Panc1 (cell line): ENCODE results near the gene RNF111. TPM values are rescaled to one million over a fixed set of nuclear protein-coding genes. Genes with fewer than 3 reads are reported as not detected.

Experiments used
- ATAC-seq: fragments of 200-7000 bp; cut with Tn5 transposase; 2 replicates; pipeline ENCODE4 v1.9.1; 2020; ENCODE audit warnings: mild to moderate bottlenecking, moderate library complexity
- BruUV-seq: library from RNA; stranded (reverse); fragments of 400-500 nt; replicated peaks from 2 replicates; lab custom pipeline; 2021; lab: Mats Ljungman, UMichigan
- CTCF ChIA-PET: fragments of 300-600 bp; sonication (Branson Sonifier 250); formaldehyde crosslinking; loops from one replicate; lab custom pipeline; 2022; ENCODE audit warnings: antibody characterized with exemption; lab: Charles Lee
- POLR2A ChIA-PET: fragments of 300-600 bp; sonication (Branson Sonifier 250); formaldehyde crosslinking; loops from one replicate; lab custom pipeline; 2022; ENCODE audit warnings: antibody characterized with exemption; lab: Charles Lee
- DNase-seq: peaks from one replicate; pipeline ENCODE4 v3.0.0-alpha.2; 2010; ENCODE audit warnings: low read depth, low spot score
- H3K27ac ChIP-seq: 2 replicates; pipeline ENCODE4 v1.5.1; 2011; ENCODE audit warnings: mild to moderate bottlenecking, low read length, inconsistent platforms
- H3K27me3 ChIP-seq: fragments of 200-500 bp; sonication (Bioruptor generic); 2 replicates; pipeline ENCODE4 v1.6.0; 2014; ENCODE audit warnings: low read length, inconsistent platforms; ENCODE audit not compliant: control insufficient read depth, insufficient read depth
- H3K36me3 ChIP-seq: fragments of 200-500 bp; sonication (Bioruptor generic); 2 replicates; pipeline ENCODE4 v1.5.1; 2014; ENCODE audit warnings: inconsistent platforms, mild to moderate bottlenecking, low read length, moderate library complexity; ENCODE audit not compliant: control insufficient read depth, insufficient read depth
- H3K4me1 ChIP-seq: 2 replicates; pipeline ENCODE4 v1.5.1; 2011; ENCODE audit warnings: inconsistent platforms, mild to moderate bottlenecking, low read length, moderate library complexity; ENCODE audit not compliant: control insufficient read depth, insufficient read depth
- H3K4me3 ChIP-seq, 2 experiments: 2 replicates each; pipeline ENCODE4 v1.5.1; 2011 to 2012; ENCODE audit warnings: low read depth in 2 of 2, low read length in 2 of 2, mild to moderate bottlenecking in 2 of 2, inconsistent platforms in 1 of 2, moderate library complexity in 1 of 2
- H3K9me3 ChIP-seq: fragments of 200-500 bp; sonication (Bioruptor generic); 2 replicates; pipeline ENCODE4 v1.5.1; 2014; ENCODE audit warnings: low read depth, mild to moderate bottlenecking, inconsistent platforms, low read length, moderate library complexity; ENCODE audit not compliant: control insufficient read depth, insufficient read depth
- CTCF ChIP-seq: fragments of 450-650 bp; IDR thresholded peaks from 2 replicates; pipeline ENCODE4 v1.5.1; 2017; ENCODE audit warnings: mild to moderate bottlenecking
- POLR2AphosphoS5 ChIP-seq: IDR thresholded peaks from 2 replicates; pipeline ENCODE4 v1.6.1; 2012; ENCODE audit warnings: mild to moderate bottlenecking, low read depth, low read length, moderate library complexity
- SIN3A ChIP-seq: IDR thresholded peaks from 2 replicates; pipeline ENCODE4 v1.6.1; 2012; ENCODE audit warnings: low read depth, mild to moderate bottlenecking, low read length, moderate library complexity, borderline replicate concordance; ENCODE audit not compliant: insufficient read depth
- TCF7L2 ChIP-seq: IDR thresholded peaks from 2 replicates; pipeline ENCODE4 v1.6.1; 2011; ENCODE audit warnings: mild to moderate bottlenecking, low read depth, low read length, inconsistent platforms
- in situ Hi-C: cut with HindIII; loops from 2 replicates; pipeline ENCODE4 v1.10.0; 2016; ENCODE audit warnings: low sequenced_read_pairs, low pct_unique_long_range_greater_than_20kb
- intact Hi-C: fragments of 100-400 bp; cut with micrococcal nuclease; formaldehyde crosslinking; loops from one replicate; pipeline ENCODE4 v1.10.0; 2022; ENCODE audit not compliant: unreplicated experiment
- total RNA-seq: library from RNA; stranded (reverse); gene quantifications from one replicate; pipeline ENCODE4 v1.2.1, GENCODE V29; 2021; ENCODE audit not compliant: unreplicated experiment
- TF ChIP-seq, protein P1 (sequence below), 2 experiments: IDR thresholded peaks; 2 replicates each; pipeline ENCODE4 v1.6.1; 2011 to 2012; ENCODE audit warnings: low read depth in 2 of 2, control low read depth in 1 of 2, low read length in 1 of 2, mild to moderate bottlenecking in 1 of 2, moderate library complexity in 1 of 2; ENCODE audit not compliant: insufficient read depth in 1 of 2

The RNF111 gene
- total RNA-seq, 1 experiment from 2014 or later = 37.2 TPM

DNA sequence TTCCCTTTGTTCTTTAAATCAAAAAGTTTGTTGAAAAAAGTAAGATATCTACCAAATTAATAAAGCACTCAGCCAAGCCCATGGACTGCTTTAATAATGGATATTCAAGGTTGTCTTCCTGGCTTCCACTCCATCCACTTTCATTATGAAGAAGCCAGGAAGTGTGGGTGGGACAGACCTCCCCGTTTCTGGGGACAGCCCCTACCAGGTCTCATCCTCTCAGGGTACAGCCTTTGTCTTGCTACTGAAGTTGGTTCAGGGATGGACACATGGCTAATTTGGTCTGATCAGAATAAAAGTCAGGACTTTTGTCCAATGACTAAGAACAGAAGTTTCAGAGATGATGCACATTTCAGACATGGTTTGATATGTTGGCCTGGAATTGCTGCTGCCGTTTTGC lies 150.1 kb downstream of the RNF111 start:
- BruUV-seq = no TSS peak
- DNase-seq = no peak

GRCh38 chr15:59138243-59138642 lies 150.8 kb downstream of the RNF111 start:
- Histone ChIP-seq H3K27me3 (no peaks in the 10 kb centered on the region), H3K4me1 (no peaks in the 10 kb centered on the region), H3K27ac (no peak overlapping the region), H3K9me3 (no peaks in the 10 kb centered on the region), H3K36me3 (peaks cover 13% of the 10 kb centered on the region), H3K4me3 (no peak overlapping the region)
- intact Hi-C loops = no loop called here
- in situ Hi-C loops = no loop called here
- POLR2A ChIA-PET = interaction anchor here (0.6 kb wide), 1 partner anchor 202 kb away, joined by 10 read pairs; no protein-coding TSS in a partner anchor
- TF ChIP-seq TCF7L2 (no peak), POLR2AphosphoS5 (no peak), CTCF (peak; percentile 84)
- peak; percentile 15 for DNase-seq
- CTCF ChIA-PET = no interaction called here
- ATAC-seq = peak; percentile 82
- no TSS peak for BruUV-seq

More for the DNA sequence above, 150.1 kb downstream of the RNF111 start:
- in situ Hi-C loops = no loop called here
- intact Hi-C loops = no loop called here
- ATAC-seq = no peak
- POLR2A ChIA-PET = interaction anchor here (0.6 kb wide), 1 partner anchor 203 kb away, joined by 10 read pairs; no protein-coding TSS in a partner anchor
- CTCF ChIA-PET = no interaction called here
- H3K36me3 ChIP-seq = peaks cover 13% of the 10 kb centered on the region
- TF ChIP-seq CTCF (no peak), TCF7L2 (no peak), SIN3A (no peak), POLR2AphosphoS5 (no peak)
- TF ChIP-seq, protein P1, sequence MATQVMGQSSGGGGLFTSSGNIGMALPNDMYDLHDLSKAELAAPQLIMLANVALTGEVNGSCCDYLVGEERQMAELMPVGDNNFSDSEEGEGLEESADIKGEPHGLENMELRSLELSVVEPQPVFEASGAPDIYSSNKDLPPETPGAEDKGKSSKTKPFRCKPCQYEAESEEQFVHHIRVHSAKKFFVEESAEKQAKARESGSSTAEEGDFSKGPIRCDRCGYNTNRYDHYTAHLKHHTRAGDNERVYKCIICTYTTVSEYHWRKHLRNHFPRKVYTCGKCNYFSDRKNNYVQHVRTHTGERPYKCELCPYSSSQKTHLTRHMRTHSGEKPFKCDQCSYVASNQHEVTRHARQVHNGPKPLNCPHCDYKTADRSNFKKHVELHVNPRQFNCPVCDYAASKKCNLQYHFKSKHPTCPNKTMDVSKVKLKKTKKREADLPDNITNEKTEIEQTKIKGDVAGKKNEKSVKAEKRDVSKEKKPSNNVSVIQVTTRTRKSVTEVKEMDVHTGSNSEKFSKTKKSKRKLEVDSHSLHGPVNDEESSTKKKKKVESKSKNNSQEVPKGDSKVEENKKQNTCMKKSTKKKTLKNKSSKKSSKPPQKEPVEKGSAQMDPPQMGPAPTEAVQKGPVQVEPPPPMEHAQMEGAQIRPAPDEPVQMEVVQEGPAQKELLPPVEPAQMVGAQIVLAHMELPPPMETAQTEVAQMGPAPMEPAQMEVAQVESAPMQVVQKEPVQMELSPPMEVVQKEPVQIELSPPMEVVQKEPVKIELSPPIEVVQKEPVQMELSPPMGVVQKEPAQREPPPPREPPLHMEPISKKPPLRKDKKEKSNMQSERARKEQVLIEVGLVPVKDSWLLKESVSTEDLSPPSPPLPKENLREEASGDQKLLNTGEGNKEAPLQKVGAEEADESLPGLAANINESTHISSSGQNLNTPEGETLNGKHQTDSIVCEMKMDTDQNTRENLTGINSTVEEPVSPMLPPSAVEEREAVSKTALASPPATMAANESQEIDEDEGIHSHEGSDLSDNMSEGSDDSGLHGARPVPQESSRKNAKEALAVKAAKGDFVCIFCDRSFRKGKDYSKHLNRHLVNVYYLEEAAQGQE (IDR thresholded peaks at IDR 0.05; ENCODE audit: insufficient read depth in 1 of 2, low read depth in 2 of 2, low read length in 1 of 2) = no peak
- H3K4me1 ChIP-seq = no peaks in the 10 kb centered on the region
- no peaks in the 10 kb centered on the region for H3K27me3 ChIP-seq
- no peak overlapping the region for H3K27ac ChIP-seq
- no peak overlapping the region for H3K4me3 ChIP-seq
- no peaks in the 10 kb centered on the region for H3K9me3 ChIP-seq
